ENCODE measurements around the gene ACP7.

The ACP7 gene

GRCh38 chr19:39152066-39152465 is 67.9 kb downstream of the ACP7 start:
- DNase-seq, result no peak

DNA sequence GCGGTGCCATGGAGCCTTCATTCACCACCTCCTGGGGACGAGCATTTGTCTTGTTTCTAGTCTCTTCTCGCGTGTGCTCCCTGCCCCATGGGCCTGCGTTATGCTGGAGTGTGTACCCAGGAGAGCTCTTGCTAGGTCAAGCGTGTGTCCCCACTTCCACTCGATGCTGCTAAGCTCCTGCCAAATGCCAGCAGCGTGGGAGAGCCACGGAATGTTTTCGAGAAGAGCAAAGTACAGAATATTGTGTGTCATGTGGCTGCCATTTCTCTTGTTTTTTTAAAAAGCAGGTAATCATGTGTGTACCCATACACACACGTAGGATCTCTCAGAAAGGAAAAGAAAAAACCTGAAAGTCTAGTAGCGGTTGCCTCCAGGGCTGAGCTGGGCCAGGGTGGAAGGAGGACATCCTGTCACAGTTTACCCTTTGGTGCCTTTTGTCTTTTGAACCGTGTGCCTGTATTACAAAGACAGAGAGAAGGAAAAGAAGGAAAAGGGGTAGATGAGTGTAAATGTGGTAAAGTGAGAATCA is 70.0 kb downstream of the ACP7 start:
- no peak for DNase-seq

DNA sequence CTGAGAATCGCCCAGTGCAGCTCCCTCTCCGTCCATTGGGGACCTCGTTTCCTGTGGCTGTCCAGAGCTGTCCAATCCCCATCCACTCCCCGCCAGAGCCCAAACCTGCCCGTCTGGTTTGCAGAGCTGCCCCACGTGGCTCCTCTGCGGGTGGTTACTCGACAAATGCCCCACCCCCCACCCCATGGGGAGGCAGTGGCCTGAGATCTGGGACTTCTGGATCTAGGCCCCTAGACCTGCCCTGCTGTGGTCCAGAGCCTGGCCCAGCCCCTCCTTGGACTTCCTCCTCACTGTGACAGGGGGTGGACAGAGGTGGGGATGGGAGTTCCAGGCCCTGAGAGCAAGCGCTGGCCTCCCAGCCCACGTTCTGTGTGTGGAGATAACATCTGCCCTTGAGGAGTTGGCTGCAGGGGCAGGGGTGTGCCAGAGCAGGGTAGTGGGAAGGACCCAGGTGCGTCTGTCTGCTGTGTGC is 70.5 kb downstream of the ACP7 start:
- DNase-seq, result no peak

DNA sequence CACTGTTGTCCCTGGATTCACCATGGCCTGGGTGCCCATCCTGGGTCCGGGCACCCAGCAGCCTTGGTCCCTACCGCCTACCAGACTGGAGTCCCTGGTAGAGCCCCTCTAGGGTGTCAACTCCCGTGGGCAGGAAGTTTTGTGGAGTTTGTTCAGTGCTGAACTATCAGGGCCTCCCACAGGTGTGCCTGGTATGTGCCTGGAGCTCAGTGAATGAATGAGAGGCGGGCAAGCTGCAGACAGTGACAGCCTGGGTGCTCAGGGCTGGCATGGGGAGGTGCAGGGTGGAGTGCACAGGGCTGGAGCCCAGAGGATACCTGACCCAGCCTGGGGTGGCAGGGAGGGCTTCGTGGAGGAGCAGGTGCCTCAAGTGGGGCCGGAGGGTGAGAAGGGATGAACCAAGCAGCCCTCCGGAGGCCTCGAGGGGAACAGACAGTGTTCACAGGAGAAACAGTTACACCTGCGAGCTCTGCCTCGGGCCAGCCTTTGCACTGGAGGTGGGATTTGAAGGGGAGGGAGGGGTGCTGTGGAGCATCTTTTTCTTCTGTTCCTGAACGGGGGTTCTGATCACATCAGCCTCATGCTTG is 71.0 kb downstream of the ACP7 start:
- no peak for DNase-seq

DNA sequence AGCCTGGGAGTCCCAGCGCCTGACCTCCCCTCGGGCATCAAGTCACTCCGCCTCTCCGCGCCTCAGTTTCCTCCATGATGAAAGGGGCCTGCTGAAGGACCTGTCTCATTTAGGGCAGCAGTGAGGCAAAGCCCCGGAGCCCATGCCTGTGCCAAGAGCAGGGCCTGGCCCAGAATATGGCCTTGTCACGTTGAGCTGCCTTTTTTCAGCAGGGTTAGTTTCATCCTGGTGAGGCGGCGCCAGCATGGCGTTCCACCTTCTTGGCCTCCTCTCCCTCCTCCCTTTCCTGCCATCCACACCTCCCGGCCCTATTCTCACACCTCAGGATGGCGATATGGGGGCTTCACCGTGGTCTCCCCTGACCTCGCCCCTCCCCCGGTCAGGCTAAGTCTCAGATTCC is 71.6 kb downstream of the ACP7 start:
- DNase-seq, result no peak

GRCh38 chr19:39156326-39157230 is 72.4 kb downstream of the ACP7 start:
- DNase-seq, result no peak

DNA sequence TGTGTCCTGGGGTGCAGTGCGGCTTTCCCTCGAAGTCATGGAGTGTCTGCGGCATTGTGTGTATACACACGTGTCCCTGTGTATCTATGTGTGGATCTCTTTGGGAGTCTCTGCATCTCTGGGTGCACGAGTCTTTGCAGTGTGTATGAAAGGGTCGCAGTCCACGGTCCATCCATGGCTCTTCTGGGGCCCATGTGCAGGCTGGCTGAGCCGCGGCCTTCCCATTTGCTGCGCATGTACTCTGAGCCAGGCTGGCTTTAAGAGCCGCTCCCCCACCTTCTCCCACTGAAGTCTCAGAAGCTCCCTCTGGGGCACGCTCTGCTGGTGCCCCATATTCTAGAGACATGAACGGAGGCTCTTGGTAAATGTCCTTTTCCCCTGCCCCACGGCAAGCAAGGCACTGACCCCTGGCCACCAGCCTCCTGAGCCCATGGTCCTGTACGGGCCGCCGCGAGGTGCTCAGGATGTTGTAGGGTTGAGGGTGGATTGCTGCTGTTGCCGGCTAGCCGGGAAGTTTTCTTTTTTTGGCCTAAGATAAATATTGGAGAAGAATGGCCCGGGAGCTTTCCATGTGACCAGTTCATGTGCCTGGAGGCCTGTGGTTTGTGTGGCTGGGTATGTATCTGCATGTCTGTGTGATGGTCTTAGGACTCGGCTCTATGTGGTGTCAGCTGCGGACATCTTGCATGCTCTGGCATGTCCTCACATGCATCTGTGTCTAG is 73.3 kb downstream of the ACP7 start:
- no peak for DNase-seq

- no peak for DNase-seq
Measured at GRCh38 chr19:39157997-39158389, 73.8 kb downstream of the ACP7 start.

DNA sequence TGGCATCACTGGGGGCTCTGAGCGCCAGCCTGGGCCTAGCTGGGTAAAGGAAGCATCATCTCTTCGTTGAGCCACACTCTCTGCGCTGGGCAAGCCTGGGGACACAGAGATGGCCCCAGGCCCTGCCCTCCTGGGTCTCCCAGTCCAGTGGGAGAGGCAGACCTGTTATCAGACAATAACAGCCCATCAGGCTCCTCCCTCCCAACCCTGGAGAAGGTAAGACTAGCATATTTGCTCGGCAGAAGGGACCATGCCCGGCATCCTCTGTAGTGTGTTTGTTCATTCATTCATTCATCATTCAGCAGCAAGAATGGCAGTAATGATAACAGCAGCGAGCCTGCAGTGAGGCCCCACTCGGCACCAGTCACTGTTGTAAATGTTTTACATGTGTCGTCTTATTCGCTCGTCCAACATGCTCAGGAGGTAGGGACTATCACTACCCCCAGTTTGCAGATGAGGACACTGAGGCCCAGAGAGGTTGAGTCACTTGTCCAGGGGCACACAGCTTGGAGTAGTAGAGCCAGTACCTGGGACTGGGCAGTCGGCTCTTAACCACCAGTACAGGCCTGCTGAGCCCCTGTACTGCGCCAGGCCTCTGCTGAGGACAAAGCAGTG is 74.6 kb downstream of the ACP7 start:
- DNase-seq, result no peak

GRCh38 chr19:39160523-39160861 is 76.3 kb downstream of the ACP7 start:
- DNase-seq, result no peak
